ENCODE measurements around the gene TSHZ1.

Gene TSHZ1

GRCh38 chr18:75249175-75249518 lies 38.5 kb downstream of the TSHZ1 start:
- no peak for DNase-seq

- DNase-seq = no peak
These were observed 39.3 kb downstream of the TSHZ1 start for GRCh38 chr18:75249672-75250470.

GRCh38 chr18:75250471-75250821 lies 39.8 kb downstream of the TSHZ1 start:
- no peak for DNase-seq

- DNase-seq = no peak
These were observed 40.9 kb downstream of the TSHZ1 start for GRCh38 chr18:75251466-75251865.

- DNase-seq = no peak
These were observed 41.5 kb downstream of the TSHZ1 start for GRCh38 chr18:75252136-75252535.

GRCh38 chr18:75253043-75253442 lies 42.4 kb downstream of the TSHZ1 start:
- no peak for DNase-seq

GRCh38 chr18:75253784-75254183 lies 43.2 kb downstream of the TSHZ1 start:
- no peak for DNase-seq

GRCh38 chr18:75255094-75255493 lies 44.5 kb downstream of the TSHZ1 start:
- no peak for DNase-seq

- no peak for DNase-seq
These were observed 45.8 kb downstream of the TSHZ1 start for GRCh38 chr18:75256376-75256775.

- DNase-seq = no peak
These were observed 47.0 kb downstream of the TSHZ1 start for GRCh38 chr18:75257605-75258004.

- no peak for DNase-seq
These were observed 51.0 kb downstream of the TSHZ1 start for GRCh38 chr18:75261430-75262223.

GRCh38 chr18:75262511-75262910 lies 51.9 kb downstream of the TSHZ1 start:
- no peak for DNase-seq

- DNase-seq = no peak
These were observed 53.6 kb downstream of the TSHZ1 start for GRCh38 chr18:75264195-75264594.

GRCh38 chr18:75264926-75265597 lies 54.5 kb downstream of the TSHZ1 start:
- no peak for DNase-seq

GRCh38 chr18:75265872-75266271 lies 55.3 kb downstream of the TSHZ1 start:
- DNase-seq = no peak

- DNase-seq = no peak
These were observed 57.2 kb downstream of the TSHZ1 start for GRCh38 chr18:75267643-75268363.

GRCh38 chr18:75268364-75268646 lies 57.7 kb downstream of the TSHZ1 start:
- DNase-seq = no peak

- DNase-seq = no peak
These were observed 58.6 kb downstream of the TSHZ1 start for GRCh38 chr18:75269124-75269680.

- DNase-seq = no peak
These were observed 59.1 kb downstream of the TSHZ1 start for GRCh38 chr18:75269696-75270095.

- DNase-seq = no peak
These were observed 61.4 kb downstream of the TSHZ1 start for GRCh38 chr18:75271952-75272351.

GRCh38 chr18:75273817-75274216 lies 63.2 kb downstream of the TSHZ1 start:
- DNase-seq = no peak

GRCh38 chr18:75275226-75275625 lies 64.6 kb downstream of the TSHZ1 start:
- DNase-seq = no peak
